GM10266 (cell line): ENCODE results near the gene OVOL2.
A peak's percentile ranks its signal among the peaks of the same experiment; 100 is the strongest.

ENCODE experiments used
- DNase-seq: peaks from one replicate; pipeline ENCODE4 v3.0.0; 2012; ENCODE audit errors: extremely low spot score
- CTCF ChIP-seq: IDR thresholded peaks from 2 replicates; pipeline ENCODE4 v1.5.1; 2012; ENCODE audit warnings: mild to moderate bottlenecking, low read depth; ENCODE audit not compliant: control insufficient read depth, insufficient read depth; ENCODE audit errors: missing control alignments

Gene OVOL2

GRCh38 chr20:18005170-18005989, 52.3 kb downstream of the OVOL2 start:
- peak; percentile 73 for DNase-seq
- no peak for TF ChIP-seq CTCF

GRCh38 chr20:18004384-18005031, 53.2 kb downstream of the OVOL2 start:
- no peak for TF ChIP-seq CTCF
- no peak for DNase-seq

GRCh38 chr20:18003897-18004296, 53.8 kb downstream of the OVOL2 start:
- DNase-seq, result no peak
- TF ChIP-seq CTCF, result no peak

GRCh38 chr20:18001131-18001921, 56.4 kb downstream of the OVOL2 start:
- peak; percentile 1 for DNase-seq
- no peak for TF ChIP-seq CTCF

- DNase-seq, result no peak
- no peak for TF ChIP-seq CTCF
Observed at GRCh38 chr20:17999566-17999965, 58.1 kb downstream of the OVOL2 start.

GRCh38 chr20:17998446-17998845, 59.3 kb downstream of the OVOL2 start:
- no peak for DNase-seq
- no peak for TF ChIP-seq CTCF
